NCI-H345 (cell line): Measurements from ENCODE around the gene LPCAT1.
"Not testable (repeated sequence)": the region's sequence is repeated elsewhere in the genome, so short reads cannot be mapped to it uniquely, and the experiment has no call there.

Source experiments
- DNase-seq: peaks from one replicate; lab custom pipeline; 2025; lab: John Stamatoyannopoulos, UW

LPCAT1 gene

GRCh38 chr5:1478271-1479035, 45.3 kb downstream of the LPCAT1 start:
- no peak for DNase-seq

GRCh38 chr5:1477341-1477740, 46.4 kb downstream of the LPCAT1 start:
- no peak for DNase-seq

GRCh38 chr5:1476967-1477310, 46.8 kb downstream of the LPCAT1 start:
- DNase-seq: no peak

- no peak for DNase-seq
Observed at GRCh38 chr5:1476181-1476966, 47.4 kb downstream of the LPCAT1 start.

- not testable (repeated sequence) for DNase-seq
Observed at GRCh38 chr5:1475544-1475900, 48.2 kb downstream of the LPCAT1 start.

GRCh38 chr5:1474866-1475543, 48.8 kb downstream of the LPCAT1 start:
- DNase-seq: no peak

GRCh38 chr5:1474183-1474839, 49.4 kb downstream of the LPCAT1 start:
- no peak for DNase-seq

- no peak for DNase-seq
Observed at GRCh38 chr5:1473746-1474145, 50.0 kb downstream of the LPCAT1 start.

GRCh38 chr5:1472964-1473628, 50.7 kb downstream of the LPCAT1 start:
- no peak for DNase-seq

- no peak for DNase-seq
Observed at GRCh38 chr5:1471997-1472963, 51.5 kb downstream of the LPCAT1 start.

- no peak for DNase-seq
Observed at GRCh38 chr5:1471240-1471853, 52.4 kb downstream of the LPCAT1 start.

- DNase-seq: no peak
Observed at GRCh38 chr5:1470762-1471211, 53.0 kb downstream of the LPCAT1 start.

GRCh38 chr5:1468629-1469527, 54.9 kb downstream of the LPCAT1 start:
- no peak for DNase-seq

GRCh38 chr5:1468247-1468612, 55.5 kb downstream of the LPCAT1 start:
- peak; percentile 26 for DNase-seq

GRCh38 chr5:1467341-1468246, 56.2 kb downstream of the LPCAT1 start:
- no peak for DNase-seq

- no peak for DNase-seq
Observed at GRCh38 chr5:1466631-1467265, 57.0 kb downstream of the LPCAT1 start.

- no peak for DNase-seq
Observed at GRCh38 chr5:1465966-1466471, 57.7 kb downstream of the LPCAT1 start.
